HG02623 (cell line): ENCODE data around the gene VWA8.
"Not testable (repeated sequence)": the region's sequence is repeated elsewhere in the genome, so short reads cannot be mapped to it uniquely, and the experiment has no call there.

Source experiments
- ATAC-seq: cut with Tn5 transposase; IDR thresholded peaks from one replicate; pipeline ENCODE4 v1.9.1; 2021; ENCODE audit warnings: moderate library complexity; ENCODE audit not compliant: unreplicated experiment

VWA8 gene

DNA sequence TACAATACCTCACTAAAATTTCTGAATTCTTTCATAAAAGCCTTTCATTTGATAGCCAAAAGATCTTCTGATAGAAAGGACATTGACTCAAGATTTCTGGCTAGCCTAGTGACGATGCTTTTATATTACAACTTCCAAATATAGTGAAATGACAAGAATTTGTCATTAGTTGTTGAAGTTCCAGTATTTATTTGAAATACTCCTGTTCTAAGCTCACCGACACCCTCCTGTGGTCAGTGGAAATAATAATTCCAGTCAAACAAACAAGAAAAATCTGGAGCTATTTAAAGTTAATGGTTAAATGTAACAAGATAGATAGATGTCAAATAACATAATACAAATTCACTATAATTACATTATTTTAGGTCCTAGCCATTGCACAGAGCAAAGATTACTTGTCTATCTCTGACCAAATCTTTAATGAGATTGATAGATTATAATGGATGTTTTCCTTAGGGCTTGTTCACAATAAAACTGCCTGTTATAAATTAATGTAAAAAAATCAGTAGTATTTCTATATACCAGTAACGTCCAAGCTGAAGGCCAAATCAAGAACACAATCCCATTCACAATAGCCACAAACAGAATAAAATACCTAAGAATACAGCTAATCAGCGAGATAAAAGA, 308.1 kb downstream of the VWA8 start:
- no peak for ATAC-seq

GRCh38 chr13:41651413-41652058, 309.4 kb downstream of the VWA8 start:
- ATAC-seq: no peak

- no peak for ATAC-seq
These were observed 310.2 kb downstream of the VWA8 start for GRCh38 chr13:41650706-41651105.

GRCh38 chr13:41649659-41650058, 311.2 kb downstream of the VWA8 start:
- no peak for ATAC-seq

DNA sequence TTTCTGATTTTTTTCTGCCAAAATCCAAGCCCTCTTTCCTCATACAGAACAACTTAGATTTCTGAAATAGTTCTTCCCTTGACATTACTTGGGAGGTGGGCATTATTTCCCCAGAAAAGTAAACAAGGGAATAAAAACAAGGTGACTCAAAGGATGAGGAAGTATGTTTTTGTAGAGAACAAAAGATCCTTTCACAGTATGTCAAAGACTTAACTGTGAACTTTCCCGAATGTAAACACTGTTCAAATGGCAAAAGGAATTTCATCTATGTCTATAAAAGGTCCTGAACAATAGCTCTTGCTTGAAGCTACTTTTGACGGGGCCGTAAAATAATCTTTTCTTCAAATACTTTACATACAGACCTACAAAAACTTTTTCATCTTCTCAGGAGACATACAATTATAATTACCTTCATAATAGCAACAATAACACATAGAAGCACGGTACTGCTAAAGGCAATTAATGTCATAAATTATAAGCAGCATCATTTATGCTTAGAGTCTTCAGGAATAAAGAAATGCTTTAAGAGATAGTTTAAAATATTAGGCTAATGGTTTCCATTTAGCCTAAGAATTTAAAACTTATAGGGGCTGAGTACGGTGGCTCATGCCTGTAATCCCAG, 312.5 kb downstream of the VWA8 start:
- ATAC-seq: no peak

GRCh38 chr13:41647699-41648313, 313.1 kb downstream of the VWA8 start:
- not testable (repeated sequence) for ATAC-seq

DNA sequence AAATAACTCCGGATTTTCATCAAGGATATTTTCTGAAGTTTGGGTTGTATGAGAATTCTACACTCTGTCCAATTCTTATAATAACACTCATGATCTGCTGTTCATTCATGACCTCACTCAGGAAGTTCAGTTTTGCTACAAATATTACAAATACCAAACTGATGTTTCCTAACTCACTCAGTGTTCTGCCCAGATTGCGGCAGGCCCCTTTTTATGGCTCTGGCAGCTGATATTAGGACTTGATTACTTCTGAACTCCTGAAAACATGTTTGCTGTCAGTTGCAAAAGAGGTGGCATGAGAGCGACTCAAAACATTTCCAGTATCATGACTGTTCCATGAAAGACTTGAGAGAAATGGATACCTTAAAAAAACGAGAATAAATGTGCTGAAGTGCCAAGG, 315.6 kb downstream of the VWA8 start:
- no peak for ATAC-seq

DNA sequence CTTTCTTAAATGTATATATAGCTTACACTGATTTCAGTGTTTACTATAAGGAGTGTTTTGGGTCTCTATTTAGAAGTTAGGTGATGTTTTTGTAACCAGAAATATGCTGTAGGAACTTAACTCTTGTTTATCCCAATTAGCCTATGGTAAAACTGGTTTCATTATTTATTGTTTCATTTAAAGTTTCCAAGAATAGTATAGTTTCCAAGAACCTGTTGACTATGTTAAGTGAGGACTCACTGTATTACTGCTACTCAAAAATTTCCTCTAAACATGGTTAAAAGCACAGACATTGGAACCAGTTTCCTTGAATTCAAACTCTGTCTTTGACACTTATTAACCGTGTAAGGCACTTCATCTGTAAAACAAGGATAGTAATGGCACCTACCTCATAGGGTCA, 316.2 kb downstream of the VWA8 start:
- no peak for ATAC-seq

DNA sequence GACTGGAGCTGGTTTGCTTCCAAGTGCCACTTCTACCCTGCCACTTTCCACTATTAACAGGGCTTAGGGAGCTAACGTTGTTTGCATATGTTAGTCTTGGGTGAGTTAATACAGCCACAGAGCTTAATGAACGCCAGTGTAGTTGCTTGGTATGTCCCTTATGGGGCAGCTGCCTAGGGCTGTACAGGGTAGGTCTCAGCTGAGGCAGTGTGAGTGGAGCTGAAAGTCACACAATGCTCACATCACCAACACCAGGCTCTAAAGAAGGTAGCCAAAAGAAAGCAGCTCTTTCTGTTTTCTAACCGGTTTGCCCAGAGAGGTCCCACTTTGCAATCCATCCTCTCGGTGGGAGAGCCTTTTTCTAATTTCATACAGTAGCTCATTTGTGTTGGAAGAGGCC, 317.4 kb downstream of the VWA8 start:
- ATAC-seq: no peak

DNA sequence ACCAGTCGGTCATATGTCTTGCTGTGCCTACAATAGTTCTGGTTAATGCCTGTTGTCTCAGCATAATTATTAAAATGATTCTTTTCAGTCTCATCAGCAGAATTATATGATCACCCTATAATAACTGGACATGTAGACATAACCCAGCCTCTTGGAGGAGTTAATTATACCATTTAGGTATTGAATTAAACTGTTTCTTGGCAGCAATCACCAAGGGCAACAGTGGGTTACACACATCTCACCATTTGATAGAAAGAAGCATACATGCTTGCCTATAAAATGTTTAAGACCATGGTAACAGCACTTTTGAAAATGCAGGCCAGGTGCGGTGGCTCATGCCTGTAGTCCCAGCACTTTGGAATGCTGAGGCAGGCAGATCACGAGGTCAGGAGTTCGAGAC, 318.9 kb downstream of the VWA8 start:
- ATAC-seq: no peak

GRCh38 chr13:41641429-41641828, 319.5 kb downstream of the VWA8 start:
- no peak for ATAC-seq

GRCh38 chr13:41639955-41640780, 320.7 kb downstream of the VWA8 start:
- ATAC-seq: no peak

- ATAC-seq: no peak
These were observed 321.5 kb downstream of the VWA8 start for GRCh38 chr13:41639237-41639904.

- ATAC-seq: no peak
These were observed 323.3 kb downstream of the VWA8 start for GRCh38 chr13:41637586-41637985.

GRCh38 chr13:41637032-41637431, 323.9 kb downstream of the VWA8 start:
- not testable (repeated sequence) for ATAC-seq

DNA sequence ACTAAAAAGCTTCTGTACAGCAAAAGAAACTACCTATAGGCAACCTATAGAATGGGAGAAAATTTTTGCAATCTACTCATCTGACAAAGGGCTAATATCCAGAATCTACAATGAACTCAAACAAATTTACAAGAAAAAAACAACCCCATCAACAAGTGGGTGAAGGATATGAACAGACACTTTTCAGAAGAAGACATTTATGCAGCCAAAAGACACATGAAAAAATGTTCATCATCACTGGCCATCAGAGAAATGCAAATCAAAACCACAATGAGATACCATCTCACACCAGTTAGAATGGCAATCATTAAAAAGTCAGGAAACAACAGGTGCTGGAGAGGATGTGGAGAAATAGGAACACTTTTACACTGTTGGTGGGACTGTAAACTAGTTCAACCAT, 324.3 kb downstream of the VWA8 start:
- ATAC-seq: not testable (repeated sequence)

DNA sequence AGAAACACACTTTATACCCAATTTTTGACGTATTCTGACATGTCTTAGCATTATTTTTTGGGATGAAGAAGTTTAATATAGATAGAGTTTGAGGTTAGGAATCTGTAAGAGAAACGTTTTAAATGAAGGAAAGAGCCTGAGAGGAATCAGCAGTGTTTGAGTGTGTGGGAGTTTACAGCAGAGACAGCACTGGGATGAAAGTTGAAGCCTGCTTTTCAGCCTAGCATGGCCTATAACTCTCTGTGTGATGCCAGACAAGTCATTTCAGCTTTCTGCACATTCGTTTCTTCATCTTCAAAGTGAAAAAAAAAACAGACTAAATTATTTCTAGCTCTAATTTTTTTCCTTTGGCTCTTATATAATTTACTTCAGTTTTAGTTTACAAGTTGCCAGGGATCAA, 326.5 kb downstream of the VWA8 start:
- no peak for ATAC-seq

DNA sequence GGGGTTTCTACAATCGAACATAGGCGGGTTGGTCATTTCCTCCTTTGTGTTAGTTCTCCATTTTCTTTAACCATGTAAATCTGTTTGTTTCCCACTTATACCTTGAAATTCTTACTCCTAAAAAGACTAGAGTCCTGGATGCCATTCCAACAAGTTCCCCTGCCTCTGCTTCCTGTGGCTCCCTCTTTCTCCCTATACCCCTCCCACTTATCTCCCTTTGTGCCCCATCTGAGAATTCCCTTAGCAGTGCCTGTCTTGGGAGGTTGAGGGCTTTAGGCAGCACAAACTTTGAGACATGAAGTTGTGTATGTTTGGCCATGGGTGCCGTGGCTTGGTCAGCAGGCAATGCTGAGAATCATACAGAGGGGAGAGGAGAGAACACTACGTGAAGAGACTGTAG, 327.1 kb downstream of the VWA8 start:
- ATAC-seq: no peak

DNA sequence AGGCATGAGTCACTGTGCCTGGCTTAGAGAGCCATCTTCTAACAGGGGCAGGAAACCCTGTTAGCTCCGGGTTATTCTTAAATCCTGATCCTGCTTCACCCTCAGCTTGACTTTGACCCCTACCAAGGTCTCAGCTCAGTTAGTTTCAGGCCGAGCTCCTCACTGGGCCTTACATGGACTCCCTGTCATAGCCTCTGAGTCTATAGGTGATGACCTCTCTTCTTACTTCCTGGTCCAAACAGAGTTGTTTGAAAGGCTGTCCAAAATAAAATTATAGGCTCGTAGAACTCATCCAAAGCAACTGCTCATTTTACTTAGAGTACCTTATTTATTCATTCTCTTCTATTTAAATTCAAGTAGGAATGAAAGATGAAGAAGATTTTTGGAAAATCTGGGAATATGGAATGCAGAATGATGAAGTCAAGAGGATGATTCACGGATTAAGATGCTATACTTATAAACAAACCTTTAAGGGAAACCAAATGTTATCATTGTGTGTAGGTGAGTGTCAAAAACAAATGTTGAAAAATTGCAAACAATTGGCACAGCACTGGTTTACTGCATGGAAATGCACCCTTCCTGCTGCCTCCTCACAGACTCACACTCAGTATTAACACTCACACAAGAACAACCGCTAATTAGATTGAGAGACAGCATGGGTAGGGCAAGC, 329.5 kb downstream of the VWA8 start:
- no peak for ATAC-seq

GRCh38 chr13:41627425-41627824, 333.5 kb downstream of the VWA8 start:
- ATAC-seq: no peak
